Activated T-cell treated with anti-CD3 and anti-CD28 coated beads for 4 hours (primary cell): Measurements from ENCODE around the gene PRDX2.
"Not testable (repeated sequence)": the region's sequence is repeated elsewhere in the genome, so short reads cannot be mapped to it uniquely, and the experiment has no call there.

Experiments
- DNase-seq: peaks from one replicate; pipeline ENCODE4 v3.0.0-alpha.2; 2020

The PRDX2 gene

DNA sequence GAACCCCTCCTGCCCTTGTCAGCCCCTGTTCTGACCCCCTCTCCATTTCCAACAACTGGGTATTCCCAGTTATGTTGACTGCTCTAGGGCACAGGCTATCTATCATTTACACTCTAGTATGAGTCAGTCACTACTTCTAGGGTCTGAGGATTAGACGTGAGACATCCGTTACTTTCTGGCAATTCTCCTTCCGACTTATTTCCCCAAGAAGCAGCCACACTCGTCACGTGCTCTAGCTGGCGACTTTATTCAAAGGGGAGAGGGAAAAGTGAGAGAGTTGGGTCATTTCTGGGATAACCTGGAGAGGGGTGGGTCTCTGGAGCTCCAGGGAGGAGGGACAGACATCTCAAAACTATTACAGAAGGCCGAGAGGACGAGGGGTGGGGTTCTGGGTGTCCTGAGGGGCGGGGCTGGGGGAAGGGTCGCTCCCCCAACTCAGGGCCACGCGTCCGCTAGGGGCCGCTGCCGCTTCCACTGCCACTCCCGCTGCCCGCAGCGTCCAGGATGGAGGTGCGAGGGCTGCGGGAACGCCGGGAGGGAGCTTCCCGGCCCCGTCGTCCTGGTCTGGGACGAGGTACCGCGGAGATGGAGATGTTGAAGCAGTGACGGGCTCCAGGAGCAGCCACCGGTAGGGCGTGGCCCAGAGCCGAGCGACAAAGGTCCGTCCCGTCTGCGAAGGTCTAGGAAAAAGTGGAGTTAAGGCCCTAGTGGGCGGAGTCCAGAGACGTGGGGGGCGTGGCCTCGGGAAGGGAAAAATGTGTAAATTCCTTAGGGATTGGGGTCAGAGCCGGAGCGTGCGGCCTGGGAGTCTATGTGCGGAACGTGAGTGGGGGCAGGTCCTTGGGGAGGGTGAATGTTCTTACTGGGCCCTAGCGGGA lies 23.9 kb upstream of the PRDX2 start:
- no peak for DNase-seq

DNA sequence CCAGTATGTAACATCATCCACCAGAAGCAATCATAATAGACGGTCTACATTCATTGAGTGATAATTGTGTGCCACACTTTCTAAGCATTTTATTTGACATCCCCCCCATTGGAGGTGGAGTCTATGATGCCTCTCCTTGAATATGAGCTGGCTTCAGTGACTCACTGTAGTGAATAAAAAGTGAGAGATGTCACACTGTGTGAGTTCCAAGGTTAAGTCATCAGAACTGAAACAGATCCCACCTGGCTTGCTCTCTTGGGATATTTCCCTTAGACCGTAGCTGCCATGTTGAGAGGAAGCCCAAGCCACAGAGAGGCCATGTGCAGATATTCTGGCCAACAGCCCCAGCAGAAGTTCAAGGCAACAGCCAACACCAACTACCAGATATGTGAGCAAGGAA lies 20.2 kb upstream of the PRDX2 start:
- no peak for DNase-seq

DNA sequence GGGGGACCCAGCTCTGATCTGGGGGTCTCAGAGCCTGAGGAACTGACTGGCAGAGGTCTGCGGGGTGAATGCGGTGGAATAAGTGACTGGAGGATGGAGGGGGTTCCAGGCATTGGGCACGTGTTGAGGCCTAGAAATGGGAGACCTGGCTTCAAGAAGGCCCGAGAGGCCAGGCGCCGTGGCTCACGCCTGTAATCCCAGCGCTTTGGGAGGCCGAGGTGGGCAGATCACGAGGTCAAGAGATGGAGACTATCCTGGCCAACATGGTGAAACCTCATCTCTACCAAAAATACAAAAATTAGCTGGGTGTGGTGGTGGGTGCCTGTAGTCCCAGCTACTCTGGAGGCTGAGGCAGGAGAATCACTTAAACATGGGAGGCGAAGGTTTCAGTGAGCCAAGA lies 16.2 kb upstream of the PRDX2 start:
- DNase-seq = not testable (repeated sequence)

DNA sequence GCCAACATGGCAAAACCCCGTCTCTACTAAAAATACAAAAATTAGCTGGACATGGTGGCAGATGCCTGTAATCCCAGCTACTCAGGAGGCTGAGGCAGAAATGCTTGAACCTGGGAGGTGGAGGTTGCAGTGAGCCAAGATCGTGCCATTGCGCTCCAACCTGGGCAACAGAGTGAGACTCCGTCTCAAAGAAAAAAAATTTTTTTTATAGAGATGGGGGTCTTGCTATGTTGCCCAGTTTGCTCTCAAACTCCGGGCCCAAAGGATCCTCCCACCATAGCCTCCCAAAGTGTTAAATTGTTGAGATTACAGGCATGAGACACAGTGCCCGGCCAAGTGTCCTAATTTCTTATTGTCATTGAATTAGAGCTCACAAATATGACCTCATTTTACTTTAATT lies 15.6 kb upstream of the PRDX2 start:
- DNase-seq = not testable (repeated sequence)

DNA sequence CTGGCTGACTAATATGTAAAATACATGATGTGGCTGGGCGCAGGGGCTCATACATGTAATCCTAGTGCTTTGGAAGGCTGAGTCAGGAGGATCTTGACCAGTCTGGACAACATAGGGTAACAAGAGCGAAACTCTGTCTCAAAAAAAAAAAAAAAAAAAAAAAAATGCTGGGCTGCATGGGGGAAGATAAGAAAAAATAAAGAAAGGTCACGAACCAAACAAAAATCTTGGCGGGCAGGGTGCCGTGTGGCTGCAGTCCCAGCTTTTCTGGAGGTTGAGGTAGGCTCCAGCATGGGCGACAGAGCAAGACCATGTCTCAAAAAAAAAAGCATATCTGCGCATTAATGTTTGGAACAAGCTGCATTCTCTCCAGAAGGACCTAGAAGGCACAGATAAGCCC lies 13.5 kb upstream of the PRDX2 start:
- no peak for DNase-seq

DNA sequence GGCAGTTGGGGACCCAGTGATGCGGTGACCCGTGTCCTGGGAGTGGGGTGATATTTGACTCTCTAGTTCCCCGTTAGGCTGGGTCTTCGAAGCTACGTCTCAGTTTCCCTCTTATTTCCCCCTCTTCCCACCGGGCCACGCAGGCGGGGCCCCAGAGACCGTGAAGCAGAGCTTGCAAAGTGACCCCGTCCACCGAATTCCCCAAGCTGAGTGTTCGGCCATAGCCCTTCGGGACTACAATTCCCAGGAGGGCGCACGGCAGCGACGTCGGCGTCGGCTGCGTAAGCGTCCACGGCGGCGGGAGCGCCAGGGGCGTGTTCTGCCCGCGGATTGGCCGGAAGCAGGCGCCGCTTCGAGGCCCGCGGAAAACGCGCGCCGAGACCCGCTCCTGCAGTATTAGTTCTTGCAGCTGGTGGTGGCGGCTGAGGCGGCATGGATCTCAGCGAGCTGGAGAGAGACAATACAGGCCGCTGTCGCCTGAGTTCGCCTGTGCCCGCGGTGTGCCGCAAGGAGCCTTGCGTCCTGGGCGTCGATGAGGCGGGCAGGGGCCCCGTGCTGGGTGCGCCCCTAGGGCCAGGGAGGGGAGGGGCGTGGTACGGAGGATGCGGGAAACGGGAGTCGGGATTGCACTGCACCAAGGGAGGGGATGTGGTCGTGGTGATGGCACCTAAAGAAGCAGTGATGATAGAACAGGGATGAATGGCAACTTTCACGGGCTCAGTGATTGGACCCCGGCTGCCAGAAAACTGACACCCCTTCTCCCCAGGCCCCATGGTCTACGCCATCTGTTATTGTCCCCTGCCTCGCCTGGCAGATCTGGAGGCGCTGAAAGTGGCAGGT lies 4.9 kb upstream of the PRDX2 start, which contains the start of gene RNASEH2A:
TSS of gene RNASEH2A (plus strand) at position 343 of the 840 bp plus-strand sequence. CDS start at position 433, 90 bp downstream.
- peak; percentile 74 for DNase-seq

DNA sequence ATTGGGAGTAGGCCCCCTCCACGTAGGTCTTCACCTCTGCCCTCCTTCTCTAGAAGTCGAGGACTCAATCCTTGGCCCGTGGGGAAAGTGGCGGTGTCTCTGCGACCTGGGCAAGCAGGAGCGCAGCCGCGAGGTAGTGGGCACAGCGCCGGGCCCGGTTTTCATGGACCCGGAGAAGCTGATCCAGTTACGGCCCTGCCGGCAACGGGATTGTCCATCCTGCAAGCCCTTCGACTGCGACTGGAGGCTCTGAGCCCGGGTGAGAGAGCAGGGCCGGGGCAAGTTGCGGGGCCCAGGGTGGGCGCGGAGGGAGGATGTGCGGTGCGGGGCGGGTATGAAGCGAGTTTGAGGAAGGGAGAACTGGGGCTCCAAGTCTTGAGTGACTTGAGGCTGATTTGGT lies 2.5 kb upstream of the PRDX2 start:
- DNase-seq = no peak

DNA sequence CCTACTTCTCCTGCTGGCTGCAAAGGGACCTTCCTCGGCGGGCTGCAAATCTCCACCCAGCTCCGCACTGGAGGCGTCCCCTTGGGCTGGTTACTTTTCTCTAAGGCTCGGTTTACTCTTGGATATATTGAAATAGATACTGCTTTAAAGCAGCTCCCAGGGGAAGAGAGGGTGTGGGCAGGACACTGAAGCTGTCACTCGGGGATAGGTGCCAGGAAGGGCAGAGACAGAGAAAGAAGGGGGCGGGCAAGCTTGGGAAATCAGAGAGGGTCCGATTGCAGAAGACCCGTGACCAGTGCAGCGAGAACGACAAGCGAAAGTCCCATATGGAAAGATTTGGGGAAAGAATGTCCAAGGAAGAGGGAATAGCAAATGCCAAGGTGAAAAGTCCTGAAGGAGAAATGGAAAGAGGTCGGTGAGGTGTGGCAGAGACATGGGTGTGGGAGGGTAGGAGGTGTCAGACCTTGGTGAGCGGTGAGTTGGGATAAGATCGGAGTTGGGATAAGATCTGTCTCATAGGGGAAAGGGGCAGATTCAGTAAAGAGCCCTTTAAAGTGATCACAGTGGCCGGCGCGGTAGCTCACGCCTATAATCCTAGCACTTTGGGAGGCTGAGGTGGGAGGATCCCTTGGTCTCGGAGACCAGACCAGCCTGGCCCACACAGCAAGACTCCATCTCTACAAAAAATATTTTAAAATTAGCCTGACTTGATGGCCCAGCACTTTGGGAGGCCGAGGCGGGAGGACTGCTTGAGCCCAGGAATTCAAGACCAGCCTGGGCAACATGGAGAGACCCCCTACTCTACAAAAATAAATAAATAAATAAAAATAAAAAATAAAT lies 887 bp upstream of the PRDX2 start:
- DNase-seq = no peak

DNA sequence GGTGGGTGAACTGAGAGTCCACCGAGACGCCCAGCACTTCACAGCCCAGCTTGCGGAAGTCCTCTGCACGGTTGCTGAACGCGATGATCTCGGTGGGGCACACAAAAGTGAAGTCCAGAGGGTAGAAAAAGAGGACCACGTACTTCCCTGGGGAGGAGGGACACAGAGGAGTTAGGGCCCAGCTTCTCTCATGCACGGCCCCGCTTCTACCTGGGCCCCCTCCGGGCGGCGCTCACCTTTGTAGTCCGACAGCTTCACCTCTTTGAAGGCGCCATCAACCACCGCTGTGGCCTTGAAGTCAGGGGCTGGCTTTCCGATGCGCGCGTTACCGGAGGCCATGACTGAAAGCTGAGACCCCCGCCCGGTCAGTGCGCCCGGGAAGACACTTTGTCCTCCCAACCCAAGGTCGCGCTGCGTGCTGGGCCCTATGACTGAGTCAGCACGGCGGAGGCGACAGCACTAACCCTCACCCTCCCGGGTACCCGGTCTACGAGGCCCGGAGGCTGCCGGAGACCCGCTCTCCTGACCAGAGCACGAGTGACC lies 606 bp downstream of the PRDX2 start:
- DNase-seq = peak; percentile 10

DNA sequence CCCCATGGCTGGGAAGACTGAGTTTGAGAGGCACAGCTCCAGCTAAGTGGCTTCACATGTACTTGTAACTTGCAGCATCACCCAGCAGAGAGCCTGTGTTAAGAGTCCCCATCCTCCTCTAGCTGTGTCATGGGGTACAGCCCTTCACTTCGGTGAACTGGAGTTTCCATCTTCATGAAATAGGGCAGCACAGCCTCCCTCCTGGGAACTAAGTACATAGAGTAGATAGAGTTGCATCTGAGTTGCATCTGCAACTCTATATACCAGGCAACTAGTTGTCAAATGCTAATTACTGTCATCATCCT lies 1.2 kb downstream of the PRDX2 start:
- no peak for DNase-seq

DNA sequence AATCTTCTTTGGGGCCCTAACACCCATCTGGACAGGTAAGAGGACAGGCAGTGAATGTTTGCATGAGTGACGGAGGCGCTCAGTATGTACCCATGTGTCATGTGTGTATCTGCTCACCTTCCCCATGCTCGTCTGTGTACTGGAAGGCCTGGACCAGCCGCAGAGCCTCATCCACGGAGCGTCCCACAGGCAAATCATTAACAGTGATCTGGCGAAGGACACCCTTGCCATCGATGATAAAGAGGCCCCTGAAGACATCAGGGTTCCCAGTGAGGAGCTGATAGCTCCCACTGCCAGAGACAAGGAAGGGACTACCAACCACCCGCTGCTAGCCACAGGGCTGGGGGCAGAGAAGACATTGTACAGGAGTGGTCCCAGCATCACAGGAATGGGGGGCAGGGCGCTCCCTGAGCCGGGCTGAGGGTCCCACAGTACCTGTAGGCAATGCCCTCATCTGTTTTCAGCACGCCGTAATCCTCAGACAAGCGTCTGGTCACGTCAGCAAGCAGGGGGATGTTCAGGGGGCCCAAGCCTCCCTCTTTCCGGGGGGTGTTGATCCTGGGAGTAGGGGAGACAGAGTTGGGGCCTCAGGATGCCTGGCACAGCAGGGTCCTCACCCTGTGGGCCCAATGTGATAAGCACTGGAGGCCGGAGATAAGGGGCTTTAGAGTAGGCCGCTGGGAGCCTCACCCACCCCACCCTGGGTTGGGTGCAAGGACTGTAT lies 1.7 kb downstream of the PRDX2 start:
- DNase-seq = no peak

DNA sequence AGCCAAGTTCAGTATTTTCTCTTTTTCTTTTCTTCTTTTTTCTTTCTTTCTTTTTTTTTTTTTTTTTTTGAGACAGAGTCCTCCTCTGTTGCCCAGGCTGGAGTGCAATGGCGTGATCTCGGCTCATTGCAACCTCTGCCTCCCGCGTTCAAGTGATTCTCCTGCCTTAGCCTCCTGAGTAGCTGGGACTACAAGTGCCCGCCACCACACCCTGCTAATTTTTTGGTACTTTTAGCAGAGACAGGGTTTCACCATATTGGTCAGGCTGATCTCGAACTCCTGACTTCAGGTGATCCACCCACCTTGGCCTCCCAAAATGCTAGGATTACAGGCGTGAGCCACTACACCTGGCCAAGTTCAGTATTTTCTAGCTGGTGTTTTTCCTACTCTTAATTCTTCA lies 4.0 kb downstream of the PRDX2 start:
- DNase-seq = not testable (repeated sequence)

DNA sequence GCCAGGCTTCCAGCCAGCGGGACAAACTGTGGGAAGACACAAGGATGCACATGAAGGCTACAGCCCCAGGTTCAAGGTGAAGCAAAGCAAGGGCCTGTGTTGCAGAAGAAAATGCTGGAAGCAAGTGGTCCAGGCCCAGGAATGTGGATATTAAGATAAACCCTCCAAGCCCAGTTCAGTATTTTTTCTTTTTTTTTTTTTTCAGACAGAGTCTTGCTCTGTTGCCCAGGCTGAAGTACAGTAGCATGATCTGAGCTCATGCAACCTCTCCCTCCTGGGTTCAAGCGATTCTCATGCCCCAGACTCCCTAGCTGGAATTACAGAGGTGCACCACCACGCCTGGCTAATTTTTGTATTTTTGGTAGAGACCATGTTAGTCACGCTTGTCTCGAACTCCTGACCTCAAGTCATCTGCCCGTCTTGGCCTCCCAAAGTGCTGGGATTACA lies 4.4 kb downstream of the PRDX2 start:
- DNase-seq = no peak

DNA sequence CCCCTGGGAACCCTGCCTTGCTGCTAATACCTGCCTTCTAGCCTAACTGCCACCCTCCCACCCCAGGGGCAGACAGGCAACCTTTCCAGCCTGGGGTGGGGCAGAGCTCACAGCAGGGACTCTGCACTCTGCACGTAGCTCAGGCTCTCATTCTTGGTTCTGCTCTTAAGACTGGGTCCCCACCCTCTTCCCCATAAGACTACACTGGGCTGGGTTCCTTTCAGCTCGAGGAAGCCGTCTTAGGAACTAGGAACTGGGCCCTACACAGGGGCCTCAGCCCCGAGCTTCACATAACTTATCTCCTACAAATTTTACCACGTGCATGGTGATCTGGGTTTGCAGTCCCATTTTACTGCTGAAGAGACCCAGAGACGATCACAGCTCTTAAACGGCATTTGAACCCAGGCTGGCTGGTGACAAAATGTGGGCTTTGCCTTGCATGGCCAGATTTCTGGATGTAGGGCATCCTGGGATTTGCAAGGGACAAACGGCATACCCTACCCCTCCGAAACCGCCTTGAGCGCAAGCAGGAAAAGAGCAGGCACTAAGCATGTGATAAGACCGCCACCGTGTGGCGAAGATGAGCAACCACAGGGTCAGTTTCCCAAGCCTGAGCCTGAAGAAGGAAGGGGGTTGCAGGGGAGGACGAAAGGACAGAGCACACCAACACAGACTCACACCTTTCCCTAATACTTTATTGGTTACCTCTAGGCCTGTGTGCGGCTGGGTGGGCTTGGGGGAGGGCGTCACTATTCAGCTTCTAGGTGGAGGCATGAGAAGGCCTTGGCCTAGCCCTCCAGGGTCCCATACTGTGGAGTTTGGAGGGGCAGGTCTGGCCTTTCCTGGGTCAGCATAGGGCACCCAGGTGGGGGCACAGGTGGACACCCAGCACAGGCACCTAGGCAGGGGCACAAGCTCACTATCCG lies 5.2 kb downstream of the PRDX2 start:
- peak; percentile 68 for DNase-seq

DNA sequence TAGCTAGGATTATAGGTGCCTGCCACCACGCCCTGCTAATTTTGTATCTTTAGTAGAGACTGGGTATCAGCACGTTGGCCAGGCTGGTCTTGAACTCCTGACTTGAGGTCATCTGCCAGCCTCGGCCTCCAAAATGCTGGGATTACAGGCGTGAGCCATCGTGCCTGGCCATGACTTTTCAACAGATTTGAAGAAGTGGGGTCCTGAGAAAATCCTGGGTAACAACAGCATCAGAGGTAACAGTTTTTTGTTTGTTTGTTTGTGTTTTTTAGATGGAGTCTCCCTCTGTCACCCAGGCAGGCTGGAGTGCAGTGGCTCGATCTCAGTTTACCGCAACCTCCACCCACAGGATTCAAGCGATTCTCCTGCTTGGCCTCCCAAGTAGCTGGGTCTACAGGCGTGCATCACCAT lies 6.6 kb downstream of the PRDX2 start:
- no peak for DNase-seq

DNA sequence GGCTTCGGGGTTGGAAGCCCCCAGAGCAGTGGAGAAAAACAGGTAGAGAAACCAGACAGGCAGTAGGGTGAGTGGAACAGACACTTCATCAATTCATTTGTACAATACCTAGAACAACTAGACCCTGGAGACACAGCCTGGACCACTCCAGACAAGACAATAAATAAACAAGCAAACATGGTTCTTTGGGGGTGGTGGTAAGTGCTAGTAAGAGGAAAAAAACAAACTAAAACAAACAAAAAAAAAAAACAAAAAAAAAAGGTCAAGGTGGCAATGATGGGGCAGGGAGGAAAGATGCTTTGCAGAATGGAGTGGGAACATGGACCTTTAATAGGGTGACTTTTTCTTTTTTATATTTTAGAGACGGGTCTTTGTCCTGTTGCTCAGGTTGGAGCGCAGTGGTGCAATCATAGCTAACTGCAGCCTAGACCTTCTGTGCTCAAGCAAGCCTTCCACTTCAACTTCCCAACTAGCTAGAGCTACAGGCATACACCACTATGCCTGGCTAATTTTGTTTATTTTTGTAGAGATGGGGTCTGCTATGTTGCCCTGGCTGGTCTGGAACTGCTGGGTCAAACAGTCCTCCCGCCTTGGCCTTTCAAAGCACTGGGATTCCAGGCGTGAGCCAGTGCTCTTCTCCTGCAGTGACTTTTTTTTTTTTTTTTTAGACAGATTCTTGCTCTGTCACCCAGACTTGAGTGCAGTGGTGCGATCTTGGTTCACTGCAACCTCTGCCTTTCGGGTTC lies 7.2 kb downstream of the PRDX2 start:
- no peak for DNase-seq

DNA sequence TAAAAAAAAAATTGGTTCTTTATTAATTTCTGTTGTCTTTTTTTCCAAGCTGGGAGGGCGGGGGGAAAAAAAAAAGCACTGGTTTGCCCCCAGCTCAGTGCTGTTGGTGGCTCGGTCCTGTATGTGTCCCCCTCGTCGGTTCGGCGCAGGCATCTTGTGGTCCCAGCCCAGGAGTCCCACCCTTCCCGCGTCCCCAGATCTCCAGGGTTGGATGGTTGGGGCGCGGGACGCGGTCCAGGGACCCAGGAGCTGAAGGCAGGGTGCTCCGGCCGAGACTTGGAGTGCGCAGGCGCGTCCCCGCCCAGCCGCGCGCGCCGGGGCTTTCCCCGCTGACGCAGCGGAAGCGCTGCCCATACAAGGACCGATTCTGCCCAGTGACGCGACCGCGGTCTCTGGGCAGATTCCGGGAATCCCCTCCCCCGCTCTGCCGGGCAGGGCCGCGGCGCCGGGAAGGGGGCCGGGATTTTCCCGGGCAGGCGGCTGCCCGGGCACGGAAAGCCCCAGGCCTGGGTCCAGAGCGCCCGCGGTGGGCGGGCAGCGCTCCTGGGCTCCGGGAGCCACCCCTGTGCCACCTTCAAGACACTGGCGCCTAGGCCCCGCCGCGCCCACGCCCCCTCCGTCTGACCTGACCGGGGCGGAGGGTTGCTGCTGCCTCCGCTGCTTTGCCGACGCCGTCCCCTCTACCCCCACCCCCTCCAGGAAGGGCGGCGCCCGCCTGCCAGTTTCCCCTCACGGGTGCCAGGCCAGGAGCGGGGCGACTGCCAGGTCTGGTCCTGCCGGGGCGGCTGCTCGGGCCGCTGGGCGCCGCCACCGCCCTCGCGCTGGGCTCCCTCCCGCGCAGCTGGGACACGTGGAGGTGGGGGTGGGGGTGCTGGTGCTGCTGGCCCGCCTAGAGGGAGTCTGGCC lies 8.1 kb downstream of the PRDX2 start:
- DNase-seq = peak; percentile 88

DNA sequence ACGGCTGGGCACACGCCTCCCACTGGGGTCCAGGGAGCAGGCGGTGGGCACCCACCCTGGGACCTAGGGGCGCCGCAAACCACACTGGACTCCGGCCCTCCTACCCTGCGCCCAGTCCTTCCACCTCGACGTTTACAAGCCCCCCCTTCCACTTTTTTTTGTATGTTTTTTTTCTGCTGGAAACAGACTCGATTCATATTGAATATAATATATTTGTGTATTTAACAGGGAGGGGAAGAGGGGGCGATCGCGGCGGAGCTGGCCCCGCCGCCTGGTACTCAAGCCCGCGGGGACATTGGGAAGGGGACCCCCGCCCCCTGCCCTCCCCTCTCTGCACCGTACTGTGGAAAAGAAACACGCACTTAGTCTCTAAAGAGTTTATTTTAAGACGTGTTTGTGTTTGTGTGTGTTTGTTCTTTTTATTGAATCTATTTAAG lies 8.7 kb downstream of the PRDX2 start:
- DNase-seq = no peak
